HFF-Myc (cell line): Measurements from ENCODE around the gene PDE4A.
A peak's percentile ranks its signal among the peaks of the same experiment; 100 is the strongest.

Source experiments
- DNase-seq: peaks from one replicate; pipeline ENCODE4 v3.0.0-alpha.2; 2011; ENCODE audit warnings: low read depth; ENCODE audit errors: extremely low read depth
- H3K4me3 ChIP-seq: replicated peaks from 2 replicates; pipeline ENCODE4 v1.5.1; 2011; ENCODE audit warnings: low read depth, mild to moderate bottlenecking, control low read depth, low read length
- CTCF ChIP-seq: IDR thresholded peaks from 2 replicates; pipeline ENCODE4 v1.5.1; 2012; ENCODE audit warnings: mild to moderate bottlenecking, low read depth, low read length, control low read depth; ENCODE audit errors: missing control alignments

The PDE4A gene

DNA sequence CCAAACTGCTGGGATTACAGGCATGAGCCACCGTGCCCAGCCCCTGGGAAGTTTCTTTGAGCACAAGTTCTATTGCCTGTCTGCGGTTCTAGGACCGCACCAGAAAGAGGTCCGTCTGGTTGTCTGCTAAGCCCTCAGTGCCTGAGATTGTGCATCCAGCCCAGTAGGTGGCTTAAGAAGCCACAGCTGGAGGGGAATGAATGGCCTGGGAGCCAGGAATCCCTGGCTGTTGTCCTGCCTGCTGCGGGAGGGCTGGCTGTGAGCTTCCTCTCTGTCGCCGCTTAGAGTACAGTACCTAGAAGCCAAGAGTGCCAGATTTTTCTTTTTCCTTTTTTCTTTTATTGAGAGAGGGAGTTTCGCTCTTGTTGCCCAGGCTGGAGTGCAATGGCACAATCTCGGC lies 35.8 kb upstream of the PDE4A start:
- no peak for DNase-seq
- no peak overlapping the region for H3K4me3 ChIP-seq
- no peak for TF ChIP-seq CTCF

DNA sequence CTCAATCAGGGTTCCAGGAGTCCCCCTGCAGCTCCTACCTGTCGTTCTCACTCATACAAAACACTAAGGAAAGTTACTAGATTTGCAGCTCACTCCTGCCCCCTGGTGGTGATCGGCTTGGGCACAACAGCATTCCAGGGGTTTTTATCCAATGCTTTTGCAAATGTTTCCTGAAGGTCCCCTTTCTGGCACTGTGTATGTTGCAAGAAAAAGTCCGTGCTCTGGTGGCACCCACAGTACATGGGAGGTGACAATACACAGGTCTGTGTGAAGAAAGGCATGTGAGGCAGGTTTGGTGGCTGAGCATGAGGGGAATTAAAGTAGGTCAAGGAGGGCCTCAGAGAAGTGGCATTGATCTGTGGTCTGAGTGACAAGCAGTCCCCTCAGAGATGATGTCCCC lies 31.4 kb upstream of the PDE4A start:
- TF ChIP-seq CTCF: peak; percentile 97
- peak; percentile 66 for DNase-seq
- H3K4me3 ChIP-seq: no peak overlapping the region

- no peak for DNase-seq
- no peak overlapping the region for H3K4me3 ChIP-seq
- peak; percentile 22 for TF ChIP-seq CTCF
Measured at GRCh38 chr19:10389863-10390262, 30.5 kb upstream of the PDE4A start.

- no peak for DNase-seq
- H3K4me3 ChIP-seq: no peak overlapping the region
- peak; percentile 93 for TF ChIP-seq CTCF
Measured at GRCh38 chr19:10390652-10391286, 29.6 kb upstream of the PDE4A start.

DNA sequence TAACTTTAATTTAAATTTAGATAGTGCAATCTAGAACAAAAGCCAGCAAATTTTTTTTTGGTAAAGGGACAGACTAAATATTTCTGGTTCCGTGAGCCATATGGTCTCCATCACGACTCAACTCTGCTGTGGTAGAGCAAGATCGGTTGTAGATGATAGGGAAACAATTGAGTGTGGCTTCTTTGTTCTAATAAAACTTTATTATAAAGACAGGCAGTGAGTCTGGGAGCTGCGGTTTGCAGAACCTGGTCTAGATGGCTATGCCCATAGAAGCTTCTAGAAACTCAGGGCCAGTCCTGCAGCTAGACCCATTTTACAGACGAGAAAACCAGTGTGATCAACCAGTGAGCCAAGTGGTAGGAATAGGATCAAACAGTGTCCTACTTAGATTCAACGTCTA lies 28.2 kb upstream of the PDE4A start:
- DNase-seq: no peak
- H3K4me3 ChIP-seq: no peak overlapping the region
- no peak for TF ChIP-seq CTCF

GRCh38 chr19:10393137-10393536 lies 27.2 kb upstream of the PDE4A start:
- H3K4me3 ChIP-seq: no peak overlapping the region
- no peak for DNase-seq
- TF ChIP-seq CTCF: no peak

GRCh38 chr19:10395003-10395402 lies 25.3 kb upstream of the PDE4A start:
- no peak for TF ChIP-seq CTCF
- no peak overlapping the region for H3K4me3 ChIP-seq
- no peak for DNase-seq
